Measurements from ENCODE around the gene GSK3B.
A peak's percentile ranks its signal among the peaks of the same experiment; 100 is the strongest.
"Not testable (repeated sequence)": the region's sequence is repeated elsewhere in the genome, so short reads cannot be mapped to it uniquely, and the experiment has no call there.

The GSK3B gene

DNA sequence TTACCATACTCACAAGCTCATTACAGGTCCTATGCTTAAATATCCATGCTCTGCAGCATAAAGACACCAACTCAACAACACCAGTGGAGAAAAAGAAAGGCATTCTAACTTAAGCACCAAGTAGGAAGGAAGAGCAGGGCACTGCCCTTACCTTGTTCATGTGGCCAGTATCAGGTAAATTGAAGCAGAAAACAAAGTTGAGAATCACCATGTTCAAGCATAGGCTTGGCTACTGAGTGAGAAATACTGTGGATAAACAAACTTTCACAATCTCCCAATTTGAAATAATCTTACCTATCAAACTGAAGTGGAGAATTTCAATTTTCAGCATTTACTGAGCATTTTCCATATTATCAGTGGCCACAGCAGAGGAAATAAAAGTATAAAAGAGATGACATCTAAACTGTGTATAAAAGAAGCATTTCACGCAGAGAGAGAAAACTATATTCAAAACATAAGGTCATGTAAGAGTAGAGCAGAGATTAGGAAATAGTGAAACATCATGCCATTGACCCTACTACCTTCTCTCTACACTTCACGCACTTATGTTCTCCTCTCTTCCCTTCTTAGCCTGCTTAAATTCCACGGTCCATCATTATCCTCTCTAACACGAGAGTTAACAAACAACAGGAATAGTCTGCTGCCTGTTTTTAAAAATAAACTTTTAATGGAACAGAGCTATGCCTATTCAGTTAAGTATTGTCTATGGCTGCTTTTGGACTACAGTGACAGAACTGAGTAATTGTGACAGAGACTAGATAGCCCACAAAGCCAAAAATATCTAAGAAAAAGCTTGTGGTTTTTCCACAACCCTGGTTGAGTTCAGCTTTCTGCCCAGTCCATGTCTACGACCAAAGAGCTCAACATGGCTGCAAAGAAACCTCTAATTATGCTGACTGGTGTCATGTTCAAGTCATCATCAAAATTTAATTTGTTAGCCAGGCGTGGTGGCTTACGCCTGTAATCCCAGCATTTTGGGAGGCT is 169.8 kb downstream of the GSK3B start:
- no peak for DNase-seq

GRCh38 chr3:119918992-119919933 is 175.0 kb downstream of the GSK3B start:
- no peak for DNase-seq

DNA sequence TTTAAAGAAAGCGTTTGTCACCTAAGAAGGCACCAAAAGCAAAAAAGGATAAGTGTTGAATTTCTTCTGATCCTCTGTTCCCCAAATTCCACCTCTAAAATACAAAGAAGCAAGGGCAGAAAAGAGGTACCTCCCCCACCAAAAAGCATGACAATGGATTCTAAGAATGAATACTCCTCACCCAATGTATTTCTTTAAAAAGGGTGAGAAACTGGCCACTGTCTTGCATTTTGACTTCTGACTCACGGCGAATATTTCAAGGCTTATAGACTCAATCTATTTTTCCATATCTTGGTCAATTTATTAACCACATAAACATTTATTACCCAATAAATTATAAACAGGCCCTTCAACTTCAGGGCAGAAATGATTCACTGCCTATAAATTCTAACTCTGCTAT is 181.2 kb downstream of the GSK3B start:
- DNase-seq, result no peak

DNA sequence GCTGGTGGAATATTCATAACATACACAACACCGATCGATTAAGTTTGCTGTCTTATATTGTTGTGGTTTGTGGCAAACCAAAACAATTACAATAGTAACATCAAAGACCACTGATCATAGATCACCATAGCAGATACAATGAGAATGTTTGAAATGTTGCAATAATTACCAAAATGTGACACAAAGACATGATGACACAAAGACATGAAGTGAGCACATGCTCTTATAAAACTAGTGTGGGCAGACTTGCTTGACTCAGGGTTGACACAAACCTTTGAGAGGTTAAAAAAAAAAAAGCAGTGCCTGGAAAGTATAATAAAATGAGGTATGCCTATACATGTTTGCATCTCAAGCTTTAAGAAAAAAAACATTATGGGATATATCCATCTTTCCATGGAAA is 182.0 kb downstream of the GSK3B start:
- DNase-seq, result peak; percentile 56

- DNase-seq, result peak; percentile 66
These were observed 182.5 kb downstream of the GSK3B start for GRCh38 chr3:119911748-119912147.

- DNase-seq, result no peak
These were observed 192.2 kb downstream of the GSK3B start for GRCh38 chr3:119902061-119902460.

- no peak for DNase-seq
These were observed 193.1 kb downstream of the GSK3B start for GRCh38 chr3:119901148-119901547.

DNA sequence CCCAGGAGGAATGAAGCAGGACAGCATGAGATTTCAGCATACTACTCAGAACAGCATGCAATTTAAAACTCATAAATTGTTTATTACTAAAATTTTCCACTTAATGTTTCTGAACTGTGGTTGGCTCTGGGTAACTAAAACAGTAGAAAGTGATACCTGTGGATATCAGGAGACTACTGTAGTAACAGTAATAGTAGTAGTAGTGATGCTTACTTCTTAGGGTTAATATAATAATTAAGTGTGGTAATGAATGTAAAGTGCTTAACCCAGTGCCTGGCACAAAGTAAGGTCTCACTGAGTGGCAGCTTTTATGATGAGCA is 195.1 kb downstream of the GSK3B start:
- DNase-seq, result no peak

DNA sequence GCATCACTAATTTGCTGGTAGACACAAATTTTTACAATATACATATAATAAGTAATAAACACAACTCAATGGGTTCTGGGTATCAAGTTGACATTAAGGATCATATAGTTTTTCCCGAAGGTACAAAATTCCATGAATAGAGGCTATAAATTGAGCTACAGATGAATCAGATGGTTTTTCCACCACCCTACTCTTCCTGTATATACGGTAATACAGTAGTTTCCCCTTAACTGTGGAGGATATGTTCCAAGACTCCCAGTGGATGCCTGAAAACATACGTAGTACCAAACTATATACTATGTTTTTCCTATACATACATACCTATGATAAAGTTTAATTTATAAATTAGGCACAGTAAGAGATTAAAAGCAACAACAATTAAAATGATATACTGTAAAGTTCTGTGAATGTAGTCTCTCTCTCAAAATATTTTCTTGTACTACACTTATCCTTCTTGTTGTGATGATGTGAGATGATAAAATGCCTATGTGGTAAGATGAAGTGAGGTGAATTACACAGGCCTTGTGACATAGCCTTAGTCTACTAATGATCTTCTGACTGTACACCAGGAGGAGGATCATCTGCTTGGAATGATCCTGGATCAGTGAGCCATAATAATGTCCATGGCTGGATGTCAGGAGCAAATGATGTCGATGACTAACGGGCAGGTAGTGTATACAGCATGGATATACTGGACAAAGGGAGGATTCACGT is 195.6 kb downstream of the GSK3B start:
- no peak for DNase-seq

- peak; percentile 31 for DNase-seq
These were observed 200.1 kb downstream of the GSK3B start for GRCh38 chr3:119894195-119894594.

GRCh38 chr3:119893769-119894168 is 200.5 kb downstream of the GSK3B start:
- DNase-seq, result no peak

- DNase-seq, result peak; percentile 69
These were observed 202.1 kb downstream of the GSK3B start for GRCh38 chr3:119891944-119892721.

DNA sequence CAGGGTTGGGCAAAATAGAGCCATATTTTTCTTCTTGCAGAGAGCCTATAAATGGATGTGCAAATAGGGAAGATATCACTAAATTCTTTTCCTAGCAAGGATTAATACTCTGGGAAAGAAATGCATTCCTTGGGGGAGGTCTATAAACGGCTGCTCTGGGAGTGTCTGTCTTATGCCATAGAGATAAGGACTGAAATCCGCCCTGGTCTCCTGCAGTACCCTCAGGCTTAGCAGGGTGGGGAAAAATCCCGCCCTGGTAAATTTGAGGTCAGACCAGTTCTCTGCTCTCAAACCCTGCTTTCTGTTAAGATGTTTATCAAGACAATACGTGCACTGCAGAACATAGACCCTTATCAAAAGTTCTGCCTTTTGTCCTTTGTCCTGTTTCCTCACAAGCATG is 205.6 kb downstream of the GSK3B start:
- DNase-seq, result not testable (repeated sequence)

- DNase-seq, result no peak
These were observed 208.3 kb downstream of the GSK3B start for GRCh38 chr3:119885746-119886530.

DNA sequence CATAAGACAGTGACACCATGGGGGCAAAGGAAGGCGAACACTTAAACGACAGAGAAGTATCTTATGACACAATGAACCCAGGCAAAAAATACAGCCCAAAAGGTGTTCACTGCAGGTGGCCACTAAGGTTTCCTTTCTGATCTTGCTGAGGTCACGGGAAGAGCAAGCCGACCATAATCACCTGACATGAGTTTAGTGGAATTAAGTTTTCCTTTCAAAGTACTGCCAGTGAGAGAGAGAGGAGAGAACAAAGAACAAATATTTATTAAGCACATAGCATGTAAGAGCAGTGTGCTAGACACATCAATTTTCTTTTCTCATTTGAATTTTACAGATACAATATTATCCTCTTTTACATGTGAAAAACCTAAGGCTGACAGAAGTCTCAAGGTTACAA is 210.1 kb downstream of the GSK3B start:
- DNase-seq, result no peak

DNA sequence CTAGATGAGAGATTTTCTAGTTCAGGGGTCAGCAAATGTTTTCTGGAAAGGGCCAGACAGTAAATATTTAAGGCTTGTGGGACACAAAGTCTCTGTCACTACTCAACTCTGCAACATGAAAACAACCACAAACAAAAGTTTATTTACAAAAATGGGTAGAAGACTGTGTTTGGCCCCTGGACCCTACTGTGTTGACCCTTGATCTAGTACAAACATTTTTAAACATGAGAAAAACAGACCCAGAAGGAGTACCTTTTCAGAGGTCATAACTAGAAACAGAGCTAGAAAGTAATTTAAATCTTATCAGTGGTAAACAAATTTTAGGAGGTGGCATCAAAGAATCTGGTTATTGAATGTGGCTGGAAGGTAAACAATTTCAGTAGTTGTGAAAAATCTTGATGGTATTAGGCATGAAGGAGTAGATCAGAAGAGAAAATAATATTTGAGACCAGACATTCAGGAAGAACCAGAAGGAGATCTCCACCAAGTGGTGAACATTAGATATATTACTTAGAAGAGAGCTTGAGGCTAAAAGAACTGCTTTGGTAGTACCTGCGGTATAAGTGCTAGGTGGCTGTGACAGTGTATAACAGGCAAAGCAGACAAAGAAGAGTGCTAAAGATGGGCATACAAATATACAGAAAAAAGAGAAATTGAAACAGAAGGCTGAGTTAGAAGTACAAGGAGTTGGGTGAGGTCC is 210.6 kb downstream of the GSK3B start:
- no peak for DNase-seq

DNA sequence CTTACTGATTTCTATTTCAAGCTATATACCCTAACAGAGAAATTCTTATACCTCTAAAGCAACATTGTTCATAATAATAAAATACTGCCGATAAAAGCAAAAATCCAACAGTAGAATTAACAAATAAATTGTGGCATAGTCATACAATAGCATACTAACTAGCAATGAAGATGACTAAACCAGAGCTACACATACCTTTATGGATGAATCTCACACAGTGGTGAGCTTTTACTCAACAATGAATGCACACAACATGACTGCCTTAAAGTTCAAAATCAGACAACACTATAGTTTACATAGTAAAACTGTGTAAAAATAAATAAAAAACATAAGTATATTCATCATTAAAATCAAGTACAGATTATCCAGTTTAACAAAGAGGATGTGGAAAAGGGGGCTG is 213.3 kb downstream of the GSK3B start:
- no peak for DNase-seq

DNA sequence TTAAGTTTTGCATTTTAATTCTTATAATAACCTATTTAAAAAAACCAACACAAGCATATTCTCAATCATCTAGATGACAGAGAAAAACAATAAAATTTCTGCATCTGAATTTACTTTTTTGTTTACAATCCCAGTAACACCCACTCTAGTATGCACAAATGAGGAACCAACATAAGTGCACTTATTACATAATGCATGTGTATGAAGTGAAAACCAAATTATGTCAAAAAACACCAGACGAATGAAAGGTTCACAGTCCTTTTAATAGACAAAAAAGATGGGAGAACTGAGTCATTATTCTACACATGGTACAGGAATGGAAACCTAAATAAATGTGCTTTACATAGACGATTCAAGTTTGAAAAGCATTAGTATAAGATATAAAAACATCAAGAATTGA is 220.6 kb downstream of the GSK3B start:
- DNase-seq, result no peak

- no peak for DNase-seq
These were observed 221.5 kb downstream of the GSK3B start for GRCh38 chr3:119872773-119873172.

GRCh38 chr3:119871571-119871970 is 222.7 kb downstream of the GSK3B start:
- no peak for DNase-seq

- no peak for DNase-seq
These were observed 223.7 kb downstream of the GSK3B start for GRCh38 chr3:119870512-119870911.

All from activated CD4-positive, alpha-beta T cell treated with anti-CD3 and anti-CD28 coated beads, Interleukin-2, Interleukin-6, amounts not matched to agents 100 ng/mL and 50 ng/mL, durations not matched to agents 16 hours and 8 hours (primary cell).